ENCODE data around the gene HLCS.

DNA sequence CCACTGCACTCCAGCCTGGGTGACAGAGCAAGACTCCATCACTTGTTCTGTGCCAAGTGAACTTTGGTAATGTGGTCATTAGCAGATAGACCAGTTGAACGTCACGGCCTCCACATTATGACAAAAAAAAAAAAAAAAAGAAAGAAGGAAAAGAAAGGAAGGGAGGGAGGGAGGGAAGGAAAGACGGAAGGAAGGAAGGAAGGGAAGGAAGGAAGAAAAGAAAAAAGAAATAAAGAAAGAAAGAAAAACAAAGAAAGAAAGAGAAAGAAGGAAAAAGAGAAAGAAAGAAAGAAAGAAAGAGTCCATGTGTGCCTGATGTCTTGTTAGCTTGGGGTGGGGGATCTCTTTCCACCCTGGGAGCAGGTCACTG lies 222.3 kb downstream of the HLCS start:
- TF ChIP-seq CTCF (IDR thresholded peaks at IDR 0.05): no peak
- no peak for TF ChIP-seq POLR2A (IDR thresholded peaks at IDR 0.05)

Measured in body of pancreas (tissue), 4 donors.